Sigmoid colon (tissue), 7 donors: ENCODE data around the gene TMEM107. TPM values are rescaled to one million over a fixed set of nuclear protein-coding genes. Genes with fewer than 3 reads are reported as not detected.

ENCODE experiments used
- DNase-seq: peaks from one replicate; pipeline ENCODE4 v3.0.0-alpha.2; 2019
- H3K27ac ChIP-seq, 4 donors: fragments of 200-600 bp; sonication (generic); one replicate each; pipeline ENCODE4 v1.5.1; 2016 to 2019; ENCODE audit warnings: mild to moderate bottlenecking in 1 of 4
- H3K27me3 ChIP-seq, 3 donors: fragments of 200-600 bp; sonication (generic); one replicate each; pipeline ENCODE4 v1.5.1; 2019; ENCODE audit warnings: mild to moderate bottlenecking in 1 of 3
- H3K36me3 ChIP-seq, 4 donors: fragments of 200-600 bp; sonication (generic); one replicate each; pipeline ENCODE4 v1.5.1; 2016 to 2019
- H3K4me1 ChIP-seq, 4 donors: fragments of 200-600 bp; sonication (generic); one replicate each; pipeline ENCODE4 v1.5.1; 2017 to 2019
- H3K4me3 ChIP-seq, 4 donors: fragments of 200-600 bp; sonication (generic); one replicate each; pipeline ENCODE4 v1.5.1; 2017 to 2019; ENCODE audit warnings: mild to moderate bottlenecking in 2 of 4, moderate library complexity in 1 of 4
- H3K9me3 ChIP-seq, 4 donors: fragments of 200-600 bp in 3 of 4; sonication (generic) in 3 of 4; one replicate each; pipeline versions ENCODE4 v1.5.1 to v1.6.1; 2013 to 2019
- CTCF ChIP-seq, 4 experiments: fragments of 450-650 bp in 3 of 4; fragments of 200-600 bp in 1 of 4; IDR thresholded peaks; one replicate each; pipeline ENCODE4 v1.5.1; 2016 to 2019; ENCODE audit warnings: antibody characterized with exemption in 4 of 4, mild to moderate bottlenecking in 3 of 4, moderate library complexity in 2 of 4
- EP300 ChIP-seq, 4 donors: sonication (generic); formaldehyde crosslinking; IDR thresholded peaks; one replicate each; pipeline ENCODE4 v1.6.1; 2017; ENCODE audit warnings: antibody characterized with exemption in 4 of 4
- POLR2A ChIP-seq, 2 donors: fragments of 450-650 bp; IDR thresholded peaks; one replicate each; pipeline ENCODE4 v1.6.1; 2016; ENCODE audit warnings: antibody characterized with exemption in 2 of 2, mild to moderate bottlenecking in 2 of 2, moderate library complexity in 2 of 2
- POLR2AphosphoS5 ChIP-seq, 4 donors: sonication (generic); formaldehyde crosslinking; IDR thresholded peaks; one replicate each; pipeline ENCODE4 v1.6.1; 2017; ENCODE audit warnings: antibody characterized with exemption in 4 of 4
- WGBS, 2 donors: extraction: QIAGEN DNeasy Blood & Tissue Kit; methylation state at CpG; one replicate each; pipeline ENCODE4 v1.1.7; 2013; 5-methylcytosine and 5-hydroxymethylcytosine counted together
- intact Hi-C: fragments of 100-400 bp; cut with DNase I; formaldehyde crosslinking; loops from one replicate; pipeline ENCODE4 v1.15.1; 2023
- polyA plus RNA-seq, 3 donors: library from polyadenylated mRNA; stranded (reverse); fragments of 200-250 nt; gene quantifications; one replicate each; pipeline ENCODE4 v1.2.3, GENCODE V29; 2013
- total RNA-seq, 4 donors: library from RNA; depleted of rRNA; stranded (reverse); fragments of >200 nt; gene quantifications; one replicate each; pipeline ENCODE4 v1.1.0, GENCODE V29; 2016
- donor health status: healthy with polysubstance abuse.
- donor health status: Bipolar disorder and iron deficiency.
- donor health status: healthy.

TMEM107 gene
- total RNA-seq: 10 to 100 TPM in 3 of 4 donors, 1 to 10 TPM in 1; 8.3 to 61.7 (median 20.6) TPM
- 10 to 100 TPM in 1 of 3 donors, 1 to 10 TPM in 2; 4.6 to 20.8 (median 7.2) TPM for polyA plus RNA-seq

GRCh38 chr17:8176197-8176940 lies at the start of gene TMEM107:
TSS of gene TMEM107 (minus strand) at chr17:8176380. CDS start at chr17:8176286, 94 bp downstream.
- Histone ChIP-seq H3K4me1 (peaks cover 0 to 37% (median 26%) of the 10 kb centered on the region in 4 donors), H3K27me3 (no peaks in the 10 kb centered on the region), H3K9me3 (no peaks in the 10 kb centered on the region), H3K36me3 (no peaks in the 10 kb centered on the region), H3K4me3 (peak within 1 kb of the TSS; percentile 40 to 63 (median 56)), H3K27ac (peak within 1 kb of the TSS; percentile 78 to 85 (median 84))
- intact Hi-C loops: loop anchor here (5.0 kb wide), 1 partner anchor 54 kb away; the partner anchor contains the start of gene HES7
- TF ChIP-seq EP300 (IDR thresholded peaks at IDR 0.05): no peak
- TF ChIP-seq CTCF (IDR thresholded peaks at IDR 0.05): no peak
- peak in 1 of 2 donors; percentile 45 for TF ChIP-seq POLR2A (IDR thresholded peaks at IDR 0.05)
- TF ChIP-seq POLR2AphosphoS5 (IDR thresholded peaks at IDR 0.05): peak; percentile 34 to 73 (median 61)
- 2 to 3% methylated on average over 56 of the region's 56 CpGs for WGBS, 2 donors
- DNase-seq: peak; percentile 94

GRCh38 chr17:8224891-8225812 lies 49.0 kb upstream of the TMEM107 start:
- no peak for DNase-seq
- peaks cover 20 to 30% (median 25%) of the 10 kb centered on the region in 4 donors for H3K36me3 ChIP-seq
- H3K27ac ChIP-seq: peak overlapping the region in 2 of 4 donors; percentile 0 to 96
- intact Hi-C loops: loop anchor here (5.0 kb wide), 2 partner anchors 63 to 88 kb away; partner anchors contain the start of gene VAMP2
- H3K27me3 ChIP-seq: no peaks in the 10 kb centered on the region
- H3K4me3 ChIP-seq: no peak overlapping the region
- peaks cover 0 to 39% (median 23%) of the 10 kb centered on the region in 4 donors for H3K4me1 ChIP-seq
- no peaks in the 10 kb centered on the region for H3K9me3 ChIP-seq
- WGBS, 2 donors: 92 to 95% methylated on average over 26 of the region's 26 CpGs
- no peak for TF ChIP-seq POLR2AphosphoS5 (IDR thresholded peaks at IDR 0.05)

GRCh38 chr17:8223356-8224126 lies 47.4 kb upstream of the TMEM107 start:
- WGBS, 2 donors: 5 to 15% methylated on average over 27 of the region's 27 CpGs
- peak; percentile 85 for DNase-seq
- TF ChIP-seq POLR2A (IDR thresholded peaks at IDR 0.05) (no peak), EP300 (IDR thresholded peaks at IDR 0.05) (no peak), POLR2AphosphoS5 (IDR thresholded peaks at IDR 0.05) (no peak), CTCF (IDR thresholded peaks at IDR 0.05) (no peak)
- peak overlapping the region; percentile 95 to 98 (median 96) for H3K27ac ChIP-seq
- no peaks in the 10 kb centered on the region for H3K9me3 ChIP-seq
- intact Hi-C loops: loop anchor here (1.0 to 5.0 kb wide), 3 partner anchors 25 to 86 kb away; partner anchors contain the start of genes CTC1 and VAMP2
- H3K27me3 ChIP-seq: no peaks in the 10 kb centered on the region
- peak overlapping the region; percentile 45 to 71 (median 66) for H3K4me3 ChIP-seq
- peaks cover 0 to 42% (median 23%) of the 10 kb centered on the region in 4 donors for H3K4me1 ChIP-seq
- H3K36me3 ChIP-seq: peaks cover 4 to 13% (median 10%) of the 10 kb centered on the region in 4 donors

- intact Hi-C loops: loop anchor here (1.0 to 5.0 kb wide), 4 partner anchors 26 to 103 kb away; partner anchors contain the start of genes CTC1 and VAMP2
- WGBS, 2 donors: 0% methylated on average over 49 of the region's 49 CpGs
- no peaks in the 10 kb centered on the region for H3K9me3 ChIP-seq
- H3K4me3 ChIP-seq: peak overlapping the region; percentile 45 to 71 (median 66)
- peak; percentile 98 for DNase-seq
- peaks cover 0 to 6% (median 3%) of the 10 kb centered on the region in 4 donors for H3K36me3 ChIP-seq
- no peaks in the 10 kb centered on the region for H3K27me3 ChIP-seq
- peaks cover 0 to 42% (median 23%) of the 10 kb centered on the region in 4 donors for H3K4me1 ChIP-seq
- peak overlapping the region; percentile 95 to 98 (median 96) for H3K27ac ChIP-seq
- TF ChIP-seq POLR2A (IDR thresholded peaks at IDR 0.05) (peak; percentile 57 to 80), CTCF (IDR thresholded peaks at IDR 0.05) (no peak), POLR2AphosphoS5 (IDR thresholded peaks at IDR 0.05) (peak; percentile 92 to 94 (median 92)), EP300 (IDR thresholded peaks at IDR 0.05) (peak in 1 of 4 donors; percentile 45)
Observed at GRCh38 chr17:8222630-8223355, 46.6 kb upstream of the TMEM107 start.
